NCI-H1092 (cell line): ENCODE data around the gene RPL28.
"Not testable (repeated sequence)": the region's sequence is repeated elsewhere in the genome, so short reads cannot be mapped to it uniquely, and the experiment has no call there.

Experiments used
- DNase-seq: peaks from one replicate; lab custom pipeline; 2025; lab: John Stamatoyannopoulos, UW

Gene RPL28

DNA sequence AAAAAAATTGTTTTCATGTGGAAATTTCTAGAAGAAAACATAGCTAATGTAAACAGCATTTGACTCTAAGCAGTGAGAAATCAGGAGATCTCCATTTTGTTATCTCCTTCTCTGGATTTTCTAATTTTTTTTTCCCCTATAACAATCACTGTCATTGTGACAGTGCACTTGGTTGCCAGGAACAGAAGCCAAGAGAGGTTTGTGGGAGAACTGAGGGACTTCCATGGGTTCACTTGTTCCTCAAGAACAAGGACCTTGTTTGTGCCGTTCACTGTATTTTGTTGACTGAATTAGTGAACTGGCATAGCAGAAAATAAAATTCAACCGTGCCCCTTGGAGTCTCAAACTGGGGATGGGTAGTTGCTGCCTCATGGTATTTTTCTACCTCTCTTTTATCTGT is 40.3 kb downstream of the RPL28 start:
- DNase-seq = no peak

DNA sequence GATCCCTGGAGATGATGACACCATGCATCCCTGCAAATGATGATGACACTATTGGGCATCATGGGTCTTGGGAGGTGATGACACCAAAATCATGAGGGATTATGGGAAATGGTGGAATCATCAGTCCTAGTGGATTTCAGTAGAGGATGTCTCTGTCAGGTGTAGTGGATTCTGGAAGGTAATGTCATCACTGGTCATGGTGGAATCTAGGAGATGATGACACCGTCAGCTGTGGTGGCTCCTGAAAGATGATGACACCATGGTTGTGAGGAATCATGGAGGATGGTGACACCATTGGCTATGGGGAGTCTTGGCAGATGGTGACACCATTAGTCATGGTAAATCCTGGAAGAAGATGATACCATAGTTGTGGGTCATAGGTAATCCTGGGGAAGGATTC is 45.5 kb downstream of the RPL28 start:
- no peak for DNase-seq

- no peak for DNase-seq
Measured at GRCh38 chr19:55432241-55432959, 46.7 kb downstream of the RPL28 start.

DNA sequence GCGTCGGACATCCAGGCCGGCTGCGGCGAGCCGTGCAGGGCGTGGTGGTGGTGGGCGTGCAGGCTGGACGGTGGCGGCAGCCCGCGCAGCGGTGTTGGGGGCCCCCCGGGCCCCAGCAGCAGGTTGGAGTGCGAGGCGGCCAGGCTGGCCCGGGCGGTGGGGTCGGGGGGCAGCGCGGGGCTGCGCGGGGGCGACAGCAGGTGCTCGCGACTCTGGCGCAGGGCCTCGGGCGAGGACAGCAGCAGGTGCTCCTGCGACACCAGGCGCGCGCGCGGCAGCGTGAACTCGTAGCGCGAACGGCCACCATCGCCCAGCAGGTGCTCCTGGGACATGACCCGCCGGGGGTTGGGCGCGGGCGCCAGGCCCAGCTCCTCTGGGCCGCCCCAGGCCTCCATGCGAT is 47.6 kb downstream of the RPL28 start:
- no peak for DNase-seq

- DNase-seq = no peak
Measured at GRCh38 chr19:55434356-55434919, 48.7 kb downstream of the RPL28 start.

DNA sequence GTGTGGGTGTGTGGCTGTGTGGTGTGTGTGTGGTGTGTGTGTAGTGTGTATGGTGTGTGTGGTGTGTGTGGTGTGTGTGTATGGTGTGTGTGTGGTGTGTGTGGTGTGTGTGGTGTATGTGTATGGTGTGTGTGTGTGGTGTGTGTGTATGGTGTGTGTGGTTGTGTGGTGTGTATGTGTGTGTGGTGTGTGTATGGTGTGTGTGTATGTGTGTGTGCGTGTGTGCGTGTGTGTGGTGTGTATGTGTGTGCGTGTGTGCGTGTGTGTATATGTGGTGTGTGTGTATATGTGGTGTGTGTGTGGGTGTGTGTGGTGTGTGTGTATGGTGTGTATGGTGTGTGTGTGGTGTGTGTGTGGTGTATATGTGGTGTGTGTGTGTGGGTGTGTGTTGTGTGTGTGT is 49.3 kb downstream of the RPL28 start:
- DNase-seq = no peak

GRCh38 chr19:55436847-55437246 is 51.1 kb downstream of the RPL28 start:
- DNase-seq = no peak

GRCh38 chr19:55437410-55437809 is 51.7 kb downstream of the RPL28 start:
- no peak for DNase-seq

GRCh38 chr19:55439052-55439451 is 53.3 kb downstream of the RPL28 start:
- DNase-seq = no peak

GRCh38 chr19:55440411-55441105 is 54.8 kb downstream of the RPL28 start:
- DNase-seq = no peak

DNA sequence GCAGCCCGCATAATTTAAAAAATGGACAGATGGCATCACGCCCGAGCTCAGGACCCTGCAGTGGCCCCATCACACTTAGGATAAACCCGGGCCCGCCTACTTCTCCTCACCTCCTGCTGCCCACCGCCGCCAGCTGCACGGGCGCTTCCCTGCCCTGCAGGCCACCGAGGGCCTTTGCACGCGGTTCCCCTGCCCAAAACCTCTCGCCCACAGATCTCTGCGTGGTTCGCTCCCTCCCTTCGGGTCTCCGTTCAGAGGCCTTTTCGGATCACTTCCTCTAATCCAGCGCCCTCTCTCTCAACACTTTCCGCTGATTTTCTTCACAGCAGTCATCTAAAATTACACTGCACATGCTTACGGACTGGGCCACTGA is 55.6 kb downstream of the RPL28 start:
- DNase-seq = no peak

- DNase-seq = no peak
Measured at GRCh38 chr19:55441692-55442321, 56.1 kb downstream of the RPL28 start.

DNA sequence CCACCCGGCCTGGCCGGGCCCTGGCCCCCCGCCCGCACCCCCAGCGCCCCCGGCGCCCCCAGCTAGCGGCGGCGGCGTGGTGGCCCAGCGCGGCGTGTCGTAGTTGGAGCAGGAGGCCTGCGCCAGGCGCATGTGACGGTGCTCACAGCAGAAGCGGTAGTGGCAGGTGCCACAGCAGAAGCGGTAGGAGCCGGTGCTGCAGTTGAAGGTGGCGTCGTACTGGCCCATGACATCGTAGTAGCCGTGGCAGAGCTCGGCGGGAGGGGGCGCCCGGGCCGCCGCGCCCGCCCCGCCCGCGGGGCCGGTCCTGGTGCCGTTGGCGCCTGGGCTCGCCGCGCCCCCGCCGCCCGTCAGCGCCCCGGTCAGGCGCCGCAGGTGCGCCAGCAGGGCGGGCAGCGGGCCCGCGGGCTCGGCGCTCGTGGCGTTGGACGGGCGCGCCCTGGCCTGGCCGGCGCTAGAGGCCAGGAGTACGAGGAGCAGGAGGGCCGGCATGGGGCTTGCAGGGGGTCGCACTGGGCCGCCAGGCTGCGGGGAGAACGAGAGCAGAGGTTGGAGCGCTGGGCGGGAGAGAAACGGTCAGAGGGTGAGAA is 56.7 kb downstream of the RPL28 start:
- DNase-seq = no peak

DNA sequence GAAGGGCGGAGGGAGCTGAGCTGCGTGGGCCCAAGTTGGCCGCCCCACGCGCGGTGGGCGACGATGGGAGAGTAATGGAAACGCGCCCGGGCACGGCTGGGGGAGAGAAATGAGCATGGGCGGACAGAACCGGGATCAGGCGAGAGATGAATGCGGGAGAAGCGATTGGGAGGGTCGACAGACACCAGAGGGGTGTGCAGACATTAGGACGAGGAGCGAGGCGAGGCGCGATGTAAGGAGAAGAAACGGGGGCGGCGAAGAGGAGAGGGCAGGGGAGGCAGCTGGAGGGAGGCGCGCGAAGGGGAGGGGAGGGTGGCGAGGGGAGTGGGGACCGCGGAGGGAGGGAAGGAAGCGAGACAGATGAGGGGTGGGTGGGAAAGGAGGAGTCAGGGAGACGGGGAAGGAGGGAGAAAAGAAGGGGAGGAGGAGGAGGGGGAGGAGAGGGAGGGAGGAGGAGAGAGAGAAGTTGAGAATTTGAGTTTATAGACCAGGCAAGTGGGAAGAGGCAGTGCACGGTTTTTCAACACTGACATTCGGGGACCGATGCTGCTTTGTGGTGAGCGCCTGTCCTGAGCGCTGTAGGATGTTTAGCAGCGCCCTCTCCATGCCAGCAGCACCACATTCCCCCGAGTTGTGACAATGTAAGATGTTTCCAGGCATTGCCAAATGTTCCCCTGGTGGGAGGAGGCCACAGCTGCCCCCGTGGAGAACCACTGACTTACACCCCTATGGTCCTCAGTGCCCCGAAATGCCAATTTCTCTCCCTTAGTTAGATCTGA is 57.5 kb downstream of the RPL28 start, which contains the start of gene SHISA7:
Gene SHISA7 (minus strand): TSS at position 256 of the 779 bp plus-strand sequence. CDS start 437 bp downstream, outside the sequence.
- DNase-seq = no peak

DNA sequence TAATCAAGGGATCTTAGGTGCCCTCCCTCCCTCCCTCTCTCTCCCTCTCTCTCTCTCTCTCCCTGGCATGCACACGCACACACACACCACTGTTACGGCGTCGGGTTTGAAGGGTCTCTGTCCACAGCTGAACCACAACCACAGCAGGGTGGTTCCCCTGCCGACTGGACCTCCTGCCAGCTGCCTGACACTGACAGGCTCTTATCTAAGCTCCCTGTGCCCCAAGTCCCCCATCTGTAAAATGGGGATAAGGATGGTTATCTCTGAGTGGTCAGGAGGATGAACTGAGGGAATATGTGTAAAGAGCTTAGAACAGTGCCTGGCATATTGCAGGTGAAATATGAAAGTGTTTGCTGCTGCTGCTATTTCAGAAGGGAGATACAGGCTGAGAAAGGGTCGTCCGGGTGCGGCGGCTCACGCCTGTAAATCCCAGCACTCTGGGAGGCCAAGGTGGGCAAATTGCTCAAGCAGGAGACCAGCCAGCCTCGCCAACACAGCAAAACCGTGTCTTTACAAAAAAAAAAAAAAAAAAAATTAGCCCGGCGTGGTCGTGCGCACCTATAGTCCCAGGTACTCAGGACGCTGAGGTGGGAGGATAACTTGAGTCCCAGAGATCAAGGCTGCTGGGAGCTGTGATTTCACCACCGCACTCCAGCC is 58.2 kb downstream of the RPL28 start:
- no peak for DNase-seq

- DNase-seq = no peak
Measured at GRCh38 chr19:55444646-55445045, 58.9 kb downstream of the RPL28 start.

- no peak for DNase-seq
Measured at GRCh38 chr19:55446060-55446459, 60.3 kb downstream of the RPL28 start.

DNA sequence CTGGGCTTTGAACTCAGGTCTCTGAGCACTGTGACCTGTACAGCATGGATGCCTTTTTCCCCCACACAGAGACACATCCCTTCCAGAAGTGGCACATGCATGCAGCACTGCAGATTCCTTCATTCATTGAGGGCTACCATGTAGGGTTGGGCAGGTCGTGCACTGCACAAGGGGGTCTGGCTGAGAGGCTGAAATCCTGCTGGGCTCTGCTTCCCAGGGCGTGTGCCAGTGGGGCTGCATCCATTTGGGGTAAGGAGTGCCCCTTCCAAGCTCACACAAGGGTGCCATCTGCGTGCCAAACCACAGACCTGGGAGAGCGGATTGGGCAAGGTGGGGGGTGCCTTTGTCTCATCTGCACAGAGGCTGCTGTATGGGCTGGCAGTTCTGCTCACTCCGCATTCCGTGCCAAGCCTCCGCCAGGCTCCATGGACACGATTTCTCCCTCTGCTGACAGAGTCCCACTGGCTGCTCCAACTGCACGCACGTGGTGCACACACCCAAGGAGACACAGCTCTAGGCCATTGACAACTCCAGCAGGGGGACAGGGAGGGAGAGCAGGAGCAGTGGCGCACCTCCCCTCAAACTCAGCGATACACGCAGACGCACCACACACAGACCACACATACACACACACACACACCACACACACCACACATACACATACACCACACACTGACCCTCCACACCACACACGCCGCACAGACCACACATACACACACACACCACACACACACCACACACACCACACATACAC is 61.9 kb downstream of the RPL28 start:
- DNase-seq = no peak

- DNase-seq = not testable (repeated sequence)
Measured at GRCh38 chr19:55448175-55448490, 62.4 kb downstream of the RPL28 start.

DNA sequence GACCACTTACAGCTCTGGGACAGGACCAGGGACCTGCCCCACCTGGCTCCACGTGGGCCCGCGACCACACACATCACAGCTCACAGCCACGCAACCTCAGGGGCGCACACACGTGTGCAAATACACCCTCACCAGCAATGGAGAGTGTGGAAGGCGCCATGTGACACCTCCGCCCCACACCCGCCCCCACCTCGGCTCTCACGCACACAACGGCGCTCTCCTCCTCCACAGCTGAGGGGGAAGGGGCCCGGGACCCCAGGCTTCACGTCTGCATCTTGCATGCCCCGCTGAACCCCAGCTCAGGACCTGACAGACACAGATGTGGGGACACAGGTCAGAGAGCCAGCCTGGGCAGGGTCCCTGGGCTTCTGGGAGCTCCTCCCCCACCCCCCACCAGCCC is 63.7 kb downstream of the RPL28 start:
- DNase-seq = no peak
